HepG2 (cell line): ENCODE measurements around the gene COMT. TPM values are rescaled to one million over a fixed set of nuclear protein-coding genes. Genes with fewer than 3 reads are reported as not detected.

ENCODE experiments used
- ATAC-seq: fragments of 200-7000 bp; cut with Tn5 transposase; 3 replicates; pipeline ENCODE4 v1.9.1; 2020; ENCODE audit warnings: mild to moderate bottlenecking, moderate library complexity
- BruUV-seq: library from RNA; stranded (reverse); fragments of 400-500 nt; replicated peaks from 2 replicates; lab custom pipeline; 2021; lab: Mats Ljungman, UMichigan
- CTCF ChIA-PET: fragments of 300-600 bp; formaldehyde crosslinking; extraction: SDS; loops from one replicate; lab custom pipeline; 2021; ENCODE audit warnings: low total read pairs, inconsistent platforms, low intra/inter-chr PET ratio; lab: Yijun Ruan, JAX
- POLR2A ChIA-PET: fragments of 350-600 bp; sonication (Branson Sonifier 250); formaldehyde crosslinking; loops from one replicate; lab custom pipeline; 2020; ENCODE audit warnings: antibody characterized with exemption, inconsistent platforms; lab: Yijun Ruan, JAX
- DNase-seq: peaks from one replicate; pipeline ENCODE4 v3.0.0-alpha.2; 2015; ENCODE audit warnings: low spot score
- FAIRE-seq: peaks from 3 replicates; lab custom pipeline; 2011; peaks lifted over from hg19 to GRCh38; lab: Jason Lieb, UNC
- H2AFZ ChIP-seq: one replicate; pipeline ENCODE4 v1.6.1; 2011; ENCODE audit warnings: low read length, inconsistent platforms
- H3K27ac ChIP-seq: fragments of 300-600 bp; 3 replicates; pipeline ENCODE4 v1.8.0; 2011; ENCODE audit warnings: mixed run types, mild to moderate bottlenecking, mixed read lengths, low read length, inconsistent platforms; ENCODE audit not compliant: insufficient read depth; ENCODE audit errors: extremely low read length
- H3K27me3 ChIP-seq, 2 experiments: fragments of 200-600 bp in 1 of 2; 2 replicates in 1 of 2; 3 replicates in 1 of 2; pipeline versions ENCODE4 v1.6.0 to v1.8.0; 2011; ENCODE audit warnings: low read length in 2 of 2, mild to moderate bottlenecking in 2 of 2, moderate library complexity in 2 of 2, inconsistent platforms in 1 of 2; ENCODE audit not compliant: insufficient read depth in 2 of 2, control insufficient read depth in 1 of 2
- H3K36me3 ChIP-seq, 2 experiments: fragments of 200-600 bp in 1 of 2; replicated peaks in 1 of 2; 2 replicates in 1 of 2; 3 replicates in 1 of 2; pipeline versions ENCODE4 v1.5.1 to v1.8.0; 2011; ENCODE audit warnings: low read length in 2 of 2, inconsistent platforms in 1 of 2; ENCODE audit not compliant: insufficient read depth in 2 of 2, control insufficient read depth in 1 of 2
- H3K4me1 ChIP-seq: 2 replicates; pipeline ENCODE4 v1.5.1; 2012; ENCODE audit warnings: low read length, inconsistent platforms; ENCODE audit not compliant: insufficient read depth
- H3K4me2 ChIP-seq: 2 replicates; pipeline ENCODE4 v1.6.0; 2011; ENCODE audit warnings: low read depth, low read length, inconsistent platforms
- H3K4me3 ChIP-seq, 3 experiments: fragments of 200-600 bp in 1 of 3; sonication (generic), shearing (Covaris generic) in 1 of 3; replicated peaks in 1 of 3; 2 replicates each; pipeline ENCODE4 v1.5.1; 2011 to 2016; ENCODE audit warnings: low read length in 3 of 3, inconsistent platforms in 2 of 3, low read depth in 2 of 3, mild to moderate bottlenecking in 2 of 3, control low read depth in 1 of 3, mixed read lengths in 1 of 3; ENCODE audit not compliant: insufficient read depth in 1 of 3
- H3K79me2 ChIP-seq: one replicate; pipeline ENCODE4 v1.6.1; 2011; ENCODE audit warnings: low read length, inconsistent platforms; ENCODE audit not compliant: insufficient read depth
- H3K9ac ChIP-seq: 2 replicates; pipeline ENCODE4 v1.6.0; 2011; ENCODE audit warnings: mild to moderate bottlenecking, low read depth, low read length, inconsistent platforms; ENCODE audit not compliant: insufficient read depth
- H3K9me3 ChIP-seq: 2 replicates; pipeline ENCODE4 v1.5.1; 2012; ENCODE audit warnings: mild to moderate bottlenecking, low read length
- H4K20me1 ChIP-seq: 2 replicates; pipeline ENCODE4 v1.6.0; 2011; ENCODE audit warnings: inconsistent platforms, mild to moderate bottlenecking, low read length, moderate library complexity; ENCODE audit not compliant: insufficient read depth
- ARNT2 ChIP-seq: sonication (generic); formaldehyde crosslinking; IDR thresholded peaks from 2 replicates; pipeline ENCODE4 v1.8.0; 2022; ENCODE audit warnings: mild to moderate bottlenecking, low read depth, missing genetic modification reagents, moderate library complexity
- ASH2L ChIP-seq: fragments of 300-600, 200-600 bp; sonication (generic); IDR thresholded peaks from 2 replicates; pipeline ENCODE4 v1.7.0; 2017; ENCODE audit warnings: low read depth, mild to moderate bottlenecking, moderate library complexity, mixed read lengths, low read length; ENCODE audit not compliant: insufficient read length
- GATAD2A ChIP-seq: IDR thresholded peaks from 2 replicates; pipeline ENCODE4 v1.6.1; 2016
- KLF15 ChIP-seq: sonication (generic); formaldehyde crosslinking; IDR thresholded peaks from 2 replicates; pipeline ENCODE4 v1.8.1; 2023; ENCODE audit warnings: borderline replicate concordance, mild to moderate bottlenecking, inconsistent platforms, missing genetic modification reagents, mixed read lengths
- LRRFIP1 ChIP-seq: sonication (generic); formaldehyde crosslinking; conservative IDR thresholded peaks from 2 replicates; pipeline ENCODE4 v1.4.0; 2020; ENCODE audit warnings: missing genetic modification reagents
- MXD4 ChIP-seq: IDR thresholded peaks from 2 replicates; pipeline ENCODE4 v1.6.1; 2016; ENCODE audit warnings: mild to moderate bottlenecking, missing biosample characterization, missing genetic modification reagents
- POGK ChIP-seq: sonication (generic); formaldehyde crosslinking; conservative IDR thresholded peaks from 2 replicates; pipeline ENCODE4 v1.8.0; 2022; ENCODE audit warnings: mild to moderate bottlenecking, moderate library complexity, missing genetic modification reagents
- RCOR2 ChIP-seq: IDR thresholded peaks from 2 replicates; pipeline ENCODE4 v1.6.1; 2016; ENCODE audit warnings: missing biosample characterization, missing genetic modification reagents
- SRSF4 ChIP-seq: fragments of 200-400 bp; formaldehyde crosslinking; IDR thresholded peaks from one replicate; pipeline ENCODE4 v1.6.1; 2018; ENCODE audit warnings: mild to moderate bottlenecking, low read depth, low read length, moderate library complexity; ENCODE audit not compliant: poor library complexity, severe bottlenecking
- ZFP82 ChIP-seq: sonication (generic); formaldehyde crosslinking; IDR thresholded peaks from 2 replicates; pipeline ENCODE4 v1.5.1; 2020; ENCODE audit warnings: mild to moderate bottlenecking, missing genetic modification reagents, borderline replicate concordance
- ZNF253 ChIP-seq: sonication (generic); formaldehyde crosslinking; IDR thresholded peaks from 2 replicates; pipeline ENCODE4 v1.8.0; 2022; ENCODE audit warnings: mild to moderate bottlenecking, missing genetic modification reagents, borderline replicate concordance
- ZNF296 ChIP-seq: sonication (generic); formaldehyde crosslinking; conservative IDR thresholded peaks from 2 replicates; pipeline ENCODE4 v1.5.0; 2020; ENCODE audit warnings: mild to moderate bottlenecking, missing genetic modification reagents
- ZNF3 ChIP-seq: IDR thresholded peaks from 2 replicates; pipeline ENCODE4 v1.7.0; 2017; ENCODE audit warnings: inconsistent platforms
- WGBS: methylation state at CpG from one replicate; pipeline ENCODE4 v1.1.6; 2017; ENCODE audit warnings: low lambda C conversion rate; 5-methylcytosine and 5-hydroxymethylcytosine counted together
- in situ Hi-C: cut with HindIII; loops from 2 replicates; pipeline ENCODE4 v1.10.0; 2017; ENCODE audit warnings: low pct_unique_long_range_greater_than_20kb; ENCODE audit not compliant: extremely low pct_ligation_motif_present
- intact Hi-C: fragments of 100-400 bp; cut with micrococcal nuclease; formaldehyde crosslinking; loops from one replicate; pipeline ENCODE4 v1.10.0; 2022; ENCODE audit not compliant: unreplicated experiment
- polyA plus RNA-seq, 8 experiments: library from polyadenylated mRNA; depleted of rRNA in 3 of 8; stranded (reverse) in 7 of 8; unstranded in 1 of 8; fragments of >200 nt; fragmentation: Illumina TruSeq in 4 of 8; extraction: Trizol in 4 of 8; gene quantifications; 2 replicates each; pipeline versions ENCODE4 v1.2.1 to v1.2.3, GENCODE V29; 2011 to 2016; ENCODE audit warnings: low read depth in 4 of 8, missing spikeins in 1 of 8, mixed read lengths in 1 of 8; ENCODE audit not compliant: insufficient read depth in 1 of 8
- total RNA-seq, 5 experiments: library from RNA; depleted of rRNA; stranded (reverse); fragments of >200 nt; fragmentation: Illumina TruSeq; extraction: Trizol; gene quantifications; 2 replicates each; pipeline ENCODE4 v1.2.3, GENCODE V29; 2016; ENCODE audit warnings: low read depth in 1 of 5
- TF ChIP-seq, protein P1 (sequence below): sonication (generic); formaldehyde crosslinking; IDR thresholded peaks from 2 replicates; pipeline ENCODE4 v1.5.0; 2020; ENCODE audit warnings: missing genetic modification reagents

Gene COMT
- total and polyA plus RNA-seq, 2 of the 13 experiments (the other 11 are each of a cell fraction or from before 2014, with no cell fraction given): 156 to 162 TPM

- peak; percentile 70; the same call in 1 of the 2 replicates for TF ChIP-seq POGK (CRISPR knock-in tag)
- TF ChIP-seq SRSF4: no peak
- 0 out of 2 replicates have a peak, but pooled peaks have one; percentile 5 for TF ChIP-seq MXD4
These were observed at the start of gene COMT, which contains the start of gene TXNRD2 (continued) for GRCh38 chr22:19941365-19942082.

DNA sequence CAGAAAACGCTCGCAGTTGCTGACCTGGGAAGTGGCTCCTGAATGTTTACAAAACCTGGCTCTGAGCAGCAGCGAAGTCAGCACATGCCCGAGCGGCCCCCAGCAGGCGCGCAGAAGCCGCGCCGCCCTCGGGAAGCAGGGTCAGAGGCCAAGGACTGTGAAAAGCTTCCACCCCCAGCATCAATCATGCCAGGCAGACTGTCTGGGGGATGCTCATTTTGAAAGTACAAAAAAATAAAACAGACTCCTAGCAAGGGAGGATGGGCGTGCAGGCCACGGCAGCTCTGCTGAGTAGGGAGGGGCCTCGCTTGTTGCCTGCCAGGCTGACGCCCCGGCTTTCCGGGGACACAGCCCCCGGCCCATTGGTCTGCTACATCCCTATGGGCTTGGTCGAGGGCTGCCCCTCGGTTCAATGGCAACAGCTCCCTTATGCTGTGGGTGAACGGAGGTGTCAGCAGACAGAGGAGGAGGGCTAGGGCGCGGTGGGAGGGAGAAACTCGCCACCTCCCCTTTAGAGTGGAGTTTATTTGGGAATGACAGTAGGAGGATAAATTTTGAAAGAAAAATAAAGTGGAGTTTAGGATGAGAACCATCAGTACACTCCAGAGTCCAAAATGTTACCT is 49.2 kb upstream of the COMT start:
- in situ Hi-C loops: no loop called here
- Histone ChIP-seq H3K9me3 (no peaks in the 10 kb centered on the region), H2AFZ (no peak overlapping the region), H3K9ac (no peak overlapping the region), H3K36me3 (peaks cover 2 to 7% of the 10 kb centered on the region in 2 experiments; a peak in 3 of 5 replicates), H3K4me2 (0 out of 2 replicates have a peak overlapping the region, but pooled peaks have one; percentile 42), H3K27me3 (no peaks in the 10 kb centered on the region), H4K20me1 (no peaks in the 10 kb centered on the region), H3K4me3 (no peak overlapping the region), H3K79me2 (no peaks in the 10 kb centered on the region), H3K4me1 (peaks cover 32% of the 10 kb centered on the region), H3K27ac (peak overlapping the region; percentile 66)
- DNase-seq (peak; percentile 76), ATAC-seq (peak; percentile 80), FAIRE-seq (peak; percentile 90)
- CTCF ChIA-PET: no interaction called here
- intact Hi-C loops: loop anchor here (5.0 kb wide), 1 partner anchor 70 kb away; no protein-coding TSS in a partner anchor
- 27% methylated on average over 22 of the region's 24 CpGs for WGBS
- POLR2A ChIA-PET: interaction anchor here (0.6 to 1.9 kb wide), 4 partner anchors 9 to 186 kb away, joined by 3 to 10 read pairs (median 7); no protein-coding TSS in a partner anchor
- no TSS peak for BruUV-seq
- TF ChIP-seq ZNF296 (peak; percentile 91), LRRFIP1 (CRISPR knock-in tag) (0 out of 2 replicates have a peak, but pooled peaks have one; percentile 66), ZNF3 (CRISPR knock-in tag) (no peak), ASH2L (no peak), KLF15 (CRISPR knock-in tag) (peak; percentile 99), ZNF253 (CRISPR knock-in tag) (peak; percentile 96), RCOR2 (CRISPR knock-in tag) (peak; percentile 72), GATAD2A (CRISPR knock-in tag) (peak; percentile 73), ZFP82 (peak; percentile 93; the same call in 1 of the 2 replicates), ARNT2 (CRISPR knock-in tag) (peak; percentile 94)
- TF ChIP-seq, protein P1, sequence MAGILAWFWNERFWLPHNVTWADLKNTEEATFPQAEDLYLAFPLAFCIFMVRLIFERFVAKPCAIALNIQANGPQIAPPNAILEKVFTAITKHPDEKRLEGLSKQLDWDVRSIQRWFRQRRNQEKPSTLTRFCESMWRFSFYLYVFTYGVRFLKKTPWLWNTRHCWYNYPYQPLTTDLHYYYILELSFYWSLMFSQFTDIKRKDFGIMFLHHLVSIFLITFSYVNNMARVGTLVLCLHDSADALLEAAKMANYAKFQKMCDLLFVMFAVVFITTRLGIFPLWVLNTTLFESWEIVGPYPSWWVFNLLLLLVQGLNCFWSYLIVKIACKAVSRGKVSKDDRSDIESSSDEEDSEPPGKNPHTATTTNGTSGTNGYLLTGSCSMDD (CRISPR knock-in tag): peak; percentile 97
